COR-L47 (cell line): ENCODE data around the gene EPS15.
"Not testable (repeated sequence)": the region's sequence is repeated elsewhere in the genome, so short reads cannot be mapped to it uniquely, and the experiment has no call there.

Experiments
- DNase-seq: peaks from one replicate; lab custom pipeline; 2025; lab: John Stamatoyannopoulos, UW

The EPS15 gene

DNA sequence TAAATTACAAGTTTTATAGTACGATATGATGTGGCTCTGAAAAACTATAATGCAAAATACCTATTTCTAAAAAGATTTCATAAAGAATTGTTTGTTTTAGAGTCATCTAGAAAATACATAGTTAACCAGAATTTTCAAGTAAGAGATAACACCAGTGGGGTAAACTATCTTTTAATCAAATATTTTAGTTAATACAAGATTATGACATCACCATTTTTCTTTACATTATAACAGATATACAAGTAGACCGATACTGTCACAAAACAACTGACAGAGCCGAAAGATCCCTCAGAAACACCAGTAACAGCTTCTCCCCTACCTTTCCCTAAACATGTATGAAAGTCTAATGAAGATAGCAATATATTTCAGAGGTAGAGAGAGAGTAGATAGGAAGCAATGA is 54.2 kb downstream of the EPS15 start:
- no peak for DNase-seq

DNA sequence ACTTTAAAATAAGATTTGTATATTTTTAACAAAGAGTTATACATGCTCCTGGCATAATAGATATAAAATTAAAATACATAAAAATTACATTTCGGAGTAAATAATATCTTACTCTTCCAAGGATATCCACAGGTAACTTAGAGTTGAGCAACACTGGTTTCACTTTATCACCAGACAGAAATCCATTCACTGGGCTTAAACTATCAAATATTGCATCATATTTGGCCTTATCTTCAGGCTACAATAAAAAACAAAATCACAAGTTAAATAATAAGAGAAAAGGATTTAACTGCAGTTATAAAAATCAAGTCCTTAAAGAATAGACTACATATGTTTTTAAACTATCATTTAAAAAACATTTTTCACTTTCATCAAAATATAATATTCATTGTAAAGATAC is 55.5 kb downstream of the EPS15 start:
- DNase-seq = no peak

DNA sequence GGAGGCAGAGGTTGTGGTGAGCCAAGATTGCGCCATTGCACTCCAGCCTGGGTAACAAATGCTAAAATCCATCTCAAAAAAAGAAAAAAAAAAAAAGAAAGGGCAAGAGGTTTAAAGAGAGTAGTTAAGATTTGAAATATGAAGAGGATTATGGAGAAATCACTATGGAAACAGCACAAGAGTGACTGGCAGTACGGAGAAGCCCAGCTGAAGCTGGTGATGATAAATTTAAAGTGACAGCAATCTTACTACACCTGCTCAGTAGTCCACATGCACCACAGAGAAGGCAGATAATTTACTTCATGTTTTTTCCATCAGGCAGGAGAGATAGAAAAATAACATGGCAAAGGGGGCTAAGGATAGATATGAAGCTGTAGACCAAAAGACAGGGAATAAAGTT is 56.8 kb downstream of the EPS15 start:
- not testable (repeated sequence) for DNase-seq

DNA sequence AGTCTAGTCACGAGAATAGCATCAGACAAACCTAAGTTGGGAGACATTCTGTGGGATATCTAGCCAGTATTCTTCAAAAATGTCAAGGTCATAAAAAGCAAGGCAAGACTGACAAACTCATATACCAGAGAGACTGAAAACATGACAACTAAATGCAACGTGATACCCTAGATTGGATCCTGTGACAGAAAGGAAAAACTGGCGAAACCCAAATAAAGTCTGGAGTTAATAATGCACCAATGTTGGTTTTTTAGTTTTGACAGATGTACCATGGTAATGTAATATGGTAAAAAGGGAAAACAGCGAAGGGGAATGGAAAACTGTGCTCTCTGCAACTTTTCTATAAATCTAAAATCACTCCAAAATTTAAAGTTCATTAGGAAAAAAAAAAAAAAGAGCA is 64.5 kb downstream of the EPS15 start:
- DNase-seq = no peak

DNA sequence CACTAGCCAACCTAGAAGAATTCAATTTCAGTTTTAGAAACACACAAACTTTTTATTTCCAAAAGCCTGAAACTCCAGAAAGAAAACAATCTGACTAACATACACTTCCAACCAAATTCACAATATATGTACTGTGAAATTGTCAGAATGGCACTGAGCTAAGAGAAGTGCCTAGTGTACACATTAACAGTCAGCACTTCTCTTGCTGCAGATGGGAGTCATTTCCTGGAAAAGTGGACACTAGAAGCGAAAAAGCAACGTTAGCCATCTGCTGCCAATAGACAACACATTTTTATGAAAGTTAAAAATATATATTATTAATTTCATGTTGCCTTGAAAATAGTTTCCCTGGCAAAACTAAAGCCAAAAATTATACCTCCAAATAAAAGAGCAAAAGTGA is 66.1 kb downstream of the EPS15 start:
- no peak for DNase-seq

DNA sequence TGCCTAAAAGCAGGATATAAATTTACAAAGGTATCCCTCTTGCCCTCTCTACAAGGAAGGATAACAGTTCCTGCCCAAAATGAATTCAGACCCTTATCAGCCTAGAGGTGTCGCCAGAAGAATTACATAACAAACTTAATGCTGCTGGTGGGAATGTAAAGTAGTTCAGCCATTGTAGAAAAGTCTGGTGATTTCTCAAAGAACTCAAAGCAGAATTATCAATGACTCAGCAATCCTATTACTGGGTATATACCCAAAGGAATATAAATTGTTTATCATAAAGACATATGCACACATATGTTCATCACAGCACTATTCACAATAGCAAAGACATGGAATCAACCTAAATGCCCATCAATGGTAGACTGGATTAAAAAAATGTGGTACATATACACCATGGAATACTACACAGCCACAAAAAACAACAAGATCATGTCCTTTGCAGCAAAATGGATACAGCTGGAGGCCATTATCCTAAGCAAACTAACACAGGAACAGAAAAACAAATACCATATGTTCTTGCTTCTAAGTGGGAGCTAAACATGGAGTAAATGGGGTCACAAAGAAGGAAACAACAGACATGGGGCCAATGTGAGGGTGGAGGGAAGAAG is 70.1 kb downstream of the EPS15 start:
- DNase-seq = not testable (repeated sequence)

DNA sequence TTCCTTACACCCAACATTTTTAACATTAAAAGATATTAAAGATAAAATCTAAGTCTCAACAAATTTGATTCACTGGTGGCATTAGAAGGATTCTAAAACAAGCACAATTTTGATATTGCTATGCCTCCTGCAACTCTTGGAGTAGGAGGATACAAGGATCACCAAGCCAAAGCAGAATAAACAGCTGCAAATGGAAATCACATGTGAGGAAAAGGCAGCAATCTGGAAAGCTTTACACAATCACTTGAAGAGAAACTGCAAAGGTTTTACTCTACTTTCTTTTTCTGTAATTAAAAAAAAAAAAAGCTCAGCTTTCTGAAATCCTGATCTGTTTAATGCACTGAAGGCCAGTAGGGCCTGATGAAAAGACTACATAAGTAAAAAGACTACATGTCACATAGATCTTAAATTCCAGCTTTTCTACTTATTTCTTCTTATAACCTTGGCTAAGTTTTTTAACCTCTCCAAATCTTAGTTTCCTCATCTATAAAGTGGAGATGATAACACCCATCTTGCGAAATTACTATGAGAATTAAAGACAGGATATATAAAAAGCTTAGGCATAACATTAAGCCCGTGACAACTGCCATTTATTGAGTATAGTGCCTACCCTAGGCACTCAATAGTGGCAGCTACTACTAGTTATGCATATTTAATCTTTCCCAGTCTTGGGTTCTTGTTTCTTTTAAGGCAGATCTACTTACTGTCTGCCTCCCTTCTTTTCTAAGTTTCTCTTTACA is 73.5 kb downstream of the EPS15 start:
- DNase-seq = no peak

DNA sequence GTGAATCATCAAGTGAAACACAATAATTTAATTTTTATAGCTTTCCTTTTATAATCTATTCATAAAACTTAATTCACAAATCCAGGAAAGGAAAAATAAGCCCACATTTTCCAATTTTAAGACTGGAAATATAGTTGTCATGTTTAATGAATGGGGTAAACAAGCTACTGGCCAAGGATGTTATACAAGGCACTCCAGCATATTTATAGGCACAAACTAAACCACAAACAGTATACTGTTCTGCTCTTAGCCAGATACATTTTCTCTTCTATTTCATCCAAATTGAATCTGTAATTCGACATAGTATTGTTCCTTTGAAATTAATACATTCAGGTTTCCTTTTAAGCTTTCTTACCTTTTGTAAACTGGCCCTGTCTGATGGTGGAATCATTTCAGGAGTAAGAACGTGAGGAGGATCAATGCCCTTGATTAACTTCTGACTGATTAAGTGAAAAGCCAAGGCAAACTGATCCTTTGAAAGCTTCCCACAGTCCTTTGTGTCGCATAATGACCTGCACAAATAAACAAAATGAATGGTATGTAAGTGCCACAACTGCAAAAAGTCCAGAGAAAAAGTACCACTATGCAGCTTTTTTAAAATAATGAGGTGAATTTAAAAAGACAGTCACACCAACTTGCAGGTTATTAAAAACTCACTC is 74.4 kb downstream of the EPS15 start:
- DNase-seq = no peak

DNA sequence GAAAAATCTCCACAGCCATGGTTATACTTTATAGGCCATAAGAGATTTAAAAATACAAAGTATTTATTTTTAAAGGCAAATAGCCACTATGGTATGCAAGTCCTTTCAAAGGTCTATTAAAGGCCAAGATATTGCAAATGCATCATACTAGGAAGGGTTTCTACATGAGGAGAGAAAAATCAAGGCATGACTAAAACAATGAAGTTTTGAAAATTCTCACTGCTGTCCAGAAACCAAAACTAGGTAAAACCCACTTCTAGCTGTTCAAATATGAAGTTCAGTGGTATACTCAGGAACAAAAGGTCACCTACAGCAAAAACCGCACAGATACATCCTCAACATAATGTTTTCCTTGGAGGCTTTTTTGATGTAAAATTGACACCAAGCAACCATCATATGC is 75.0 kb downstream of the EPS15 start:
- no peak for DNase-seq

DNA sequence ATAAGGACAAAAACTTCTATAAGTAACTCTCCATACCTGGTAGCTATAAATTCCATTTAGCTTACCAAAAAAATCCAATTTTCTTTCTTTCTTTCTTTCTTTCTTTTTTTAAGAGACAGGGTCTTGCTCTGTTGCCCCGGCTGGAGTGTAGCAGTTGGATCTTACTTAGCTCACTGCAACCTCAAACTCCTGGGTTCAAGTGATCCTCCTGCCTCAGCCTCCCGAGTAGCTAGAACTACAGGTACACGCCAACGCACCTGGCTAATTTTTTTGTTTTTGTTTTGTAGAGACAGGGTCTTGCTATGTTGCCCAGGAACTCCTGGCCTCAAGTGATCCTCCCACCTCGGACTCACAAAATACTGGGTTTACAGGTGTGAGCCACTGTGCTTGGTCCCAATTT is 75.5 kb downstream of the EPS15 start:
- DNase-seq = no peak

DNA sequence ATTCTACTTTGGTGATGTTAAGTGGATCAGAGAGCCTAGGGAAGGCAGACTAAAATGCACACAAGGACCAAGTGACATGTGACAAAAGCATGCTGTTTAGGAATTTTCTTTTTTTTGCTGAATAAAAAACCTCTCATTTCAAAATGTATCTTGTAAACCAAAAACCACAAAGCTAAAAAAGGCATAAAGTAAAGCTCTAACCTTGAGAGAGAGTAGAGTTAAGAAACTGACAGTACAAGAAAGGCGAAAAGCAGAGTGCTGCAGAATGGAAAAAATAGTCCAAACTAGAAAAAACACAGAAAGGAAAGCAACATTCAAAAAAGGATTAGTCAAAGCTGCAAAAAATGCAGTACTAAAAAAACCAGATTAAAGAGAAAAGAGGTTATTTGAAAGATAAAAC is 76.5 kb downstream of the EPS15 start:
- no peak for DNase-seq

DNA sequence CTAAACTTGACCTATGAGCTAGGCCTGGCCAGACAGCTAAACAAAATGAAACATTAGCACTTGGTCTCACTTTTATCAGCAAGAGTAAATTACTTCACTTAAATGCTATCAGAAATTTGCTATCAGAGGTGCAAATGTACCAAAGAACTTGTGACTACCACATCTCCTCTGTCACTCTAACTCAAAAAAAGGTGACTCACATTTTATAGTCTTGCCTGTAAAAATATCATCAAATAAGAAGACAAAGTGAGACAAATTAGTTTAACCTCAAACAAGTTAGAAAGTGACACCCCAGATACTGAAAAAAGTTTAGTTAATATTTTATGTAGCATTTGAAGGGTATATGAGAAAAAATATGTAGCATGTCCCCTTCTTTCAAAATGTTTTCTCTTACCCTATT is 76.9 kb downstream of the EPS15 start:
- no peak for DNase-seq

DNA sequence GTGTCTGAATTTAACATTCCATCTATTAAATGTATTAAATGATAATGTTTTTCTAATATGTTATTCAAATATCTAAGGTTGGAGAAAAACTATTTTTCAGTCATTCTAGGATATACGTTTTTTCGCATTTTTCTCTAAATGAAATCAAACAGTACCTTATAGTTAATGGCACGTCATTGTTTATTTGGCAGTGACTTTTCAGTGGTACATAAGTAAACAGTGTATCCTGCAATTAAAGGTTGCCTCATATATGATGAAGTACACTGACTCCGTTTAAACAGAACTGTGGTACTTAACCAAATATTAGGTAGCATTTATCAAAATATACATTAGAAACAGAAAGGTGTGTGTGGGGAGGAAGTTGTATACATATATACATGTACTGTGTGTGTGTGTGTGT is 79.2 kb downstream of the EPS15 start:
- DNase-seq = no peak

DNA sequence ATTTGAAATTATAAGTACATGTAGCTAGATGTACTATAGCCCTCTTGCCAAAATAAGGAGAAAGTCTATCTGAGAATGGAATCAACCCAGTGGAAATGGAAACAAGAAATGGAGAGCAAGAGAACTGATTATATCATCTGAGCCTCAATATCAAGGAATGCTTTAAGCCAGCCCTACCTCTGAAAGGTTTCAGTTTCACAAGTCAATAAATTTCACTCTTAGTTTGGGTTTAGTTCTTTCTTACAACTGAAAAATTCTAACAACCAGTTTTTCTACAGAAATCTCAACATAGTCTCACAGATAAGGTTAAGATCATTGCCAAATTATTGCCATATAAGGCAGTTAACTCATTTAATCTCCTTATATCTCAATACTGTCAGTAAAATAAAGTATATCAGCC is 80.0 kb downstream of the EPS15 start:
- no peak for DNase-seq

DNA sequence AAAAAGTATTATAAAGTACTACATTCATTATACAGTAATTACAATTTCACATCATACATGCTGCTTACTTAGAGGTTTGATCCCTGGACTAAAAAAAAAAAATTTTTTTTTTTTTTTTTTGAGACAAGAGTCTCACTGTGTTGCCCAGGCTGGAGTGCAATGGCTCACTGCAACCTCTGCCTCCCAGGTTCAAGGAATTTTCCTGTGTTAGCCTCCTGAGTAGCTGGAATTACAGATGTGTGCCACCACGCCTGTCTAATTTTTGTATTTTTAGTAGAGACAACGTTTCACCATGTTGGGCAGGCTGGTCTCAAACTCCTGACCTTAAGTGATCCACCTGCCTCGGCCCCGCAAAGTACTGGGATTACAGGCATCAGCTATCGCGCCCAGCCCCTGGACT is 81.7 kb downstream of the EPS15 start:
- DNase-seq = not testable (repeated sequence)

DNA sequence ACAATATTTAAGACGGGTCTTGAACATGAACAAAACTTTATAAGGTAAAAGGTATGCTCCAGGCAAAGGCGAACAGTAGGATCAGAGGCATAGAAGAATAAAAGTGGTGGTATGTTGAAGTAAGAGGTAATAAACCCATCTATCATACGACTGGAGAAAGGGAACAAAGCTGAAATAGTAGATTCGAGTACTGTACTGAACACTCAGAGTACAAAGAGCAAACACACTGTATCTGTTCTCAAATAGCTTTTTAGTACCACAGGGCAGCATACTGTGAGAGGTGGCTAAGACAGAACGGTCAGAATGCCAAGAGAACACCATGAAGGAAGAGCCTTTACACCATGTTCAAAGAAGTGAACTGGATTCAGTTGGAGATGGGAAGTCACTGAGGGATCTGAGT is 83.2 kb downstream of the EPS15 start:
- DNase-seq = no peak

DNA sequence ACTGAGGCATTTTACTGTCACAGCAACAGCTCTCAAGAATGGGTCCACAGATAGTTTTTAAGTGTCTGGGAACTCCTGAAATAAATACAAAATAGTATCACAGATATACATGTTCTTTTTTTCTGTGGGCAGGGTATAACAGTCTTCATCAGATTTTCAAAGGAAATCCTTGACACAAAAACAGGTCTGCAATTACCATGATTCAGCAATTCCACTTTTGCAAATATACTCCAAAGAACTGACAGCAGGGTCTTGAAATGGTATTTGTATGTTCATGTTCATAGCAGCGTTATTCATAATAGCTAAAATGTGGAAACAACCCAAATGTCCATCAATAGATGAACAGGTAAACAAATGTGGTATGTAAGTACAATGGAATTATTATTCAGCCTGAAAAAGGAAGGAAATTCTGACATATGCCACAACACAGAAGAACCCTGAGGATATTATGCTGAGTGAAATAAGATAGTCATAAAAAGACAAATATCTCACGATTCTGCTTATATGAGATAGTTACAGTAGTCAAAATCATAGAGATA is 85.0 kb downstream of the EPS15 start:
- no peak for DNase-seq

DNA sequence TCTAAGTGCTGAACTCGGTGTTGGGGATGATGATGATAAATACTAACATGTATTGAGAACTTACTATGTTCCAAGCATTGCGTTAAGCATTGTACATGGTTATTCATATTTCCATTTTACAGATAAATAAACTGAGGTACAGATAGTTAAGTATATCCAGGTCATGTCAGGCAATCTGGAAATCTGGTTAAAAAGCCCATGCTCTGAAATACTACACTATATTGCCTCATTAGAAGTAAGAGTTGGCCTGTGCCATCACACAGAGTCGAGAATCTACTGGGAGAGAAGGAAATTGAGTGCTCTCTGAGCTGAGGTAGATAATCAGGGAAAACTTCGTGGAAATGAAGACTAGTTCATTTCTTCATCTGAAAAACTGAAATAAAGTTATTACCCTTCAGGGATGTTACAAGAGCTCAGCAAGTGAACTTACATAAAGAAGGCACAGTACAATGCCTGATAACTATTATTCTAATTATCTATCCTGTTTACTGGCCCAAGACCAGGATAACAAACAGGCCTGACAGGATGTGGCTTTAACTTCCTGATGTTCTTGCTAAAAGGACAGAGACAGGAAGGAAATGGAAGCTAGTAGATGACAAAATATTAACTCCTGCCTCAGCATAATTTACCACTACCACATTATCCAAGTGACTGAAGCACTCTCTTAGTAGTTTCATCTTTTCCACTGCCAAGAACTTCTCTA is 85.6 kb downstream of the EPS15 start:
- no peak for DNase-seq

DNA sequence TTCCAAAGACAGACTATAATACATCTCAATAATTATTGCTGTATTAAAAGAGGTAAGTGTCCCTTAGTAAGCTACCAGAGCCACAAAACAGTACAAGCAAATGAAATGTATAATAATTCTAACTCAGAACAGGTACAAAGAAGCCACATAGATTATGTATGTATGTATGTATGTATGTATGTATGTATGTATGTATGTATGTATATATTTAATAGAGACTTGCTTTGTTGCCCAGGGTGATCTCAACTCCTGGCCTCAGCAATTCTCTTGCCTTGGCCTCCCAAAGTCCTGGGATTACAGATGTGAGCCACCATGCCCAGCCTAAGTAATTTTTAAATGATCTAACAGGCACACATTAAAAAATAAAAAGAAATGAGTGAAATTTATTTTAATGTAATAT is 86.9 kb downstream of the EPS15 start:
- DNase-seq = no peak

DNA sequence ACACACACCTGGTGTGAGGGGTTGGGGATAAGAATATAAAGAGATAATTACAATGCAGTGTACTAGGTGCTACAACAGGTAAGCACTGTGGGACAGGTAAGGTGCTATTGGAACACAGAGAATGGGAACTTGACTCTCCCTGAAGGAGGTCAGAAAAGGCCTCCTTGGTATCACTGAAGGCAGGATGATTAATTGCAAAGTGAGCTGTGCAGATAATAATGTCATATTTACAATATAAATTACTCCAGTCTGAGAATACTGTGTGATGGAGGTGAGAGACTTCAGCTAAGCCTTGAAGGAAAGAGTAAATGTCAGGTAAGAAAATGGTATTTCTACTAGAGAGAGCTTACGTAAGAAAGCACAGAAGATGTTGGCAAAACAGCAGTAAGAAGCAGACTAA is 91.6 kb downstream of the EPS15 start:
- DNase-seq = no peak

DNA sequence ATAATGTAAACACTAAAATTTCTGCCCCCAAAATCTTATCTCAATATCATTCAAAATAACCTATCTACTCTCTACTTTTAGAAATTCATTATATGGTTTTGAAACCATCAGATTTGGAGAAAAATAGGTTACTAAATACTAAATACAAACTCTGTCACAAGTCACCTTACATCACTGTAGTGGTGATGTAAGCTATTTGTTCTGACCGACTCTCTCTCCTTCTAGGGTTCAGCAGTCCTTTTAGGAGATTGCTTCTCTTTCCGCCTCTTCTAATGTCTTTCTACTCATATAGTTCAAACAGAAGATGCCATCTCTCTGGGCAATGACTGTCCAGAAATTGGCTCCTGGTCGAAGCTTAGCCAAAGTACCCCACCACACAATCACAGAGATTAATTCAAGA is 93.1 kb downstream of the EPS15 start:
- no peak for DNase-seq

DNA sequence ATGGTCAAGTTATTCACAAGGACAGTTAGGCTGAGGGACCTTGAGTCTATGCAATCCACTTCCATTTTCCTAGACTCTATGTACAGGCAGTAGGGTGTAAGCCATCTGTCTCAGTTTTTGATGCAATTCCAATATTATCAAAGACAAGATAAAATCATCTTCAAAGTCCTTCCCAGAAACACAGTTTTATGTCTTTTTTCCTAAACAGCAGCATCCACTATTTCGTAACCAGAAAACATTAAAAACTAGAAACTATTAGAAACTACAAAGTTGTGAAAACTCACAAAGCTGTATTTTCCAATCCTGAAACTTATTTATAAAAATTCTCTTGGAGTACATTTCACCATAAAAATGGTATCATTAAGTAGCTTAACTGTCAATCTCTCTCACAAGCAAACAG is 93.8 kb downstream of the EPS15 start:
- no peak for DNase-seq
